K562 (cell line): ENCODE measurements around the gene BCAS3. TPM values are rescaled to one million over a fixed set of nuclear protein-coding genes. Genes with fewer than 3 reads are reported as not detected.

Source experiments
- ATAC-seq: fragments of 200-7000 bp; cut with Tn5 transposase; 3 replicates; pipeline ENCODE4 v1.9.1; 2020; ENCODE audit warnings: moderate library complexity
- BruUV-seq: library from RNA; stranded (reverse); fragments of 400-500 nt; replicated peaks from 2 replicates; lab custom pipeline; 2021; lab: Mats Ljungman, UMichigan
- CTCF ChIA-PET: fragments of 300-600 bp; formaldehyde crosslinking; extraction: SDS; loops from one replicate; lab custom pipeline; 2021; ENCODE audit warnings: low intra/inter-chr PET ratio; lab: Yijun Ruan, JAX
- POLR2A ChIA-PET: fragments of 300-600, 350-650 bp; sonication (Branson Sonifier 250); formaldehyde crosslinking; extraction: SDS; loops from one replicate; lab custom pipeline; 2021; ENCODE audit warnings: antibody characterized with exemption, inconsistent platforms; lab: Yijun Ruan, JAX
- DNase-seq, 4 experiments: peaks; one replicate each; pipeline versions ENCODE4 v3.0.0 to v3.0.0-alpha.2; 2011 to 2018; ENCODE audit warnings: low spot score in 3 of 4, mixed read lengths in 3 of 4; ENCODE audit errors: extremely low read depth in 1 of 4
- FAIRE-seq: peaks from 2 replicates; lab custom pipeline; 2011; peaks lifted over from hg19 to GRCh38; lab: Jason Lieb, UNC
- H2AFZ ChIP-seq: 2 replicates; pipeline ENCODE4 v1.6.0; 2011; ENCODE audit warnings: low read depth, low read length, control low read depth, inconsistent platforms
- H3K27ac ChIP-seq: fragments of 200-600 bp; 3 replicates; pipeline ENCODE4 v1.8.0; 2011; ENCODE audit warnings: low read depth, mild to moderate bottlenecking, control low read depth, inconsistent platforms, low read length, moderate library complexity, mixed read lengths; ENCODE audit errors: extremely low read depth
- H3K27me3 ChIP-seq, 2 experiments: fragments of 300-600 bp in 1 of 2; 2 replicates in 1 of 2; 3 replicates in 1 of 2; pipeline versions ENCODE4 v1.6.0 to v1.8.0; 2011; ENCODE audit warnings: inconsistent platforms in 2 of 2, low read length in 2 of 2, mild to moderate bottlenecking in 1 of 2, mixed read lengths in 1 of 2, moderate library complexity in 1 of 2; ENCODE audit not compliant: control insufficient read depth in 2 of 2, insufficient read depth in 2 of 2
- H3K36me3 ChIP-seq: fragments of 300-600 bp; 3 replicates; pipeline ENCODE4 v1.8.0; 2011; ENCODE audit warnings: mild to moderate bottlenecking, low read length, inconsistent platforms; ENCODE audit not compliant: control insufficient read depth, insufficient read depth
- H3K4me1 ChIP-seq, 2 experiments: fragments of 200-600 bp in 1 of 2; replicated peaks in 1 of 2; 2 replicates in 1 of 2; 3 replicates in 1 of 2; pipeline versions ENCODE4 v1.5.1 to v1.8.0; 2011; ENCODE audit warnings: inconsistent platforms in 2 of 2, low read length in 2 of 2, mild to moderate bottlenecking in 1 of 2, mixed read lengths in 1 of 2, moderate library complexity in 1 of 2; ENCODE audit not compliant: control insufficient read depth in 2 of 2, insufficient read depth in 2 of 2
- H3K4me2 ChIP-seq: 2 replicates; pipeline ENCODE4 v1.6.1; 2011; ENCODE audit warnings: low read length, control low read depth, inconsistent platforms, mixed read lengths; ENCODE audit not compliant: insufficient read depth
- H3K4me3 ChIP-seq: fragments of 200-600 bp; sonication (generic), shearing (Covaris generic); 2 replicates; pipeline ENCODE4 v1.5.1; 2016; ENCODE audit warnings: control low read depth, inconsistent platforms
- H3K79me2 ChIP-seq: fragments of 200-600 bp; 3 replicates; pipeline ENCODE4 v1.8.0; 2011; ENCODE audit warnings: low read length, inconsistent platforms; ENCODE audit not compliant: control insufficient read depth, insufficient read depth
- H3K9ac ChIP-seq, 2 experiments: 2 replicates each; pipeline versions ENCODE4 v1.6.0 to v1.6.1; 2011; ENCODE audit warnings: low read depth in 2 of 2, low read length in 2 of 2, control low read depth in 1 of 2, inconsistent platforms in 1 of 2, mild to moderate bottlenecking in 1 of 2, mixed read lengths in 1 of 2; ENCODE audit not compliant: insufficient read depth in 1 of 2
- H3K9me1 ChIP-seq: one replicate; pipeline ENCODE4 v1.6.0; 2011; ENCODE audit warnings: inconsistent platforms, mild to moderate bottlenecking, low read length, moderate library complexity; ENCODE audit not compliant: control insufficient read depth, insufficient read depth
- H3K9me3 ChIP-seq: replicated peaks from 2 replicates; pipeline ENCODE4 v1.5.1; 2011; ENCODE audit warnings: low read depth, low read length, inconsistent platforms; ENCODE audit not compliant: control insufficient read depth, insufficient read depth
- H4K20me1 ChIP-seq: replicated peaks from 2 replicates; pipeline ENCODE4 v1.6.1; 2011; ENCODE audit warnings: low read length, inconsistent platforms, mixed read lengths; ENCODE audit not compliant: control insufficient read depth, insufficient read depth
- FOSL1 ChIP-seq: fragments of 200-800 bp; sonication (Bioruptor generic); conservative IDR thresholded peaks from 2 replicates; pipeline ENCODE4 v1.6.1; 2016; ENCODE audit warnings: missing genetic modification characterization, missing compliant biosample characterization
- ZKSCAN1 ChIP-seq: fragments of 150-350 bp; IDR thresholded peaks from 2 replicates; pipeline ENCODE4 v1.6.1; 2016; ENCODE audit warnings: low read depth, low read length
- ZNF507 ChIP-seq: conservative IDR thresholded peaks from 2 replicates; pipeline ENCODE4 v1.6.1; 2017; ENCODE audit warnings: missing genetic modification characterization, missing compliant biosample characterization
- WGBS: fragments of 100-300 bp; shearing (Covaris generic); methylation state at CpG from one replicate; pipeline ENCODE4 v1.1.6; 2016; ENCODE audit warnings: low coverage, mixed read lengths; ENCODE audit not compliant: insufficient coverage; ENCODE audit errors: missing lambda C conversion rate; 5-methylcytosine and 5-hydroxymethylcytosine counted together
- in situ Hi-C: fragments of 300-500 bp; cut with MboI; formaldehyde crosslinking; loops from 4 replicates; pipeline ENCODE4 v1.15.0; 2018; ENCODE audit warnings: inconsistent platforms, mixed read lengths
- intact Hi-C: fragments of 100-400 bp; cut with micrococcal nuclease; formaldehyde crosslinking; loops from 2 replicates; pipeline ENCODE4 v1.14.2; 2022
- polyA plus RNA-seq, 8 experiments: library from polyadenylated mRNA; depleted of rRNA in 4 of 8; stranded (reverse) in 5 of 8; unstranded in 3 of 8; fragments of >200 nt; fragmentation: Nextera tagmentation in 2 of 8; fragmentation: Illumina TruSeq in 1 of 8; extraction: Ambion mirVana in 2 of 8; extraction: Trizol in 1 of 8; gene quantifications; 2 replicates each; pipeline versions ENCODE4 v1.2.1 to v1.2.3, GENCODE V29; 2011 to 2014; ENCODE audit warnings: inconsistent platforms in 1 of 8, missing spikeins in 1 of 8
- total RNA-seq, 7 experiments: library from RNA; depleted of rRNA in 6 of 7; stranded (reverse); fragments of >200 nt in 6 of 7; fragmentation: Illumina TruSeq in 2 of 7; extraction: Trizol in 2 of 7; gene quantifications; 2 replicates each; pipeline versions ENCODE4 v1.2.1 to v1.2.3, GENCODE V29; 2011 to 2021; ENCODE audit warnings: low replicate concordance in 1 of 7
- TF ChIP-seq, protein P1 (sequence below): fragments of 450-650 bp; formaldehyde crosslinking; IDR thresholded peaks from 2 replicates; pipeline ENCODE4 v1.4.0; 2020; ENCODE audit warnings: mild to moderate bottlenecking, mixed read lengths
- TF ChIP-seq, protein P2 (sequence below), 3 experiments: fragments of 200-800 bp in 1 of 3; fragments of 250-450 bp in 1 of 3; fragments of 450-650 bp in 1 of 3; sonication (Bioruptor Pico) in 1 of 3; sonication (Bioruptor generic) in 1 of 3; formaldehyde crosslinking in 1 of 3; IDR thresholded peaks; 2 replicates each; pipeline versions ENCODE4 v1.6.1 to v1.8.0; 2016 to 2022; ENCODE audit warnings: mild to moderate bottlenecking in 2 of 3, missing genetic modification characterization in 2 of 3, missing compliant biosample characterization in 1 of 3, moderate library complexity in 1 of 3

BCAS3 gene
- total and polyA plus RNA-seq, 9 of the 15 experiments (the other 6 are each of a cell fraction or from before 2014, with no cell fraction given), result 1.9 to 5.5 (median 3.5) TPM

DNA sequence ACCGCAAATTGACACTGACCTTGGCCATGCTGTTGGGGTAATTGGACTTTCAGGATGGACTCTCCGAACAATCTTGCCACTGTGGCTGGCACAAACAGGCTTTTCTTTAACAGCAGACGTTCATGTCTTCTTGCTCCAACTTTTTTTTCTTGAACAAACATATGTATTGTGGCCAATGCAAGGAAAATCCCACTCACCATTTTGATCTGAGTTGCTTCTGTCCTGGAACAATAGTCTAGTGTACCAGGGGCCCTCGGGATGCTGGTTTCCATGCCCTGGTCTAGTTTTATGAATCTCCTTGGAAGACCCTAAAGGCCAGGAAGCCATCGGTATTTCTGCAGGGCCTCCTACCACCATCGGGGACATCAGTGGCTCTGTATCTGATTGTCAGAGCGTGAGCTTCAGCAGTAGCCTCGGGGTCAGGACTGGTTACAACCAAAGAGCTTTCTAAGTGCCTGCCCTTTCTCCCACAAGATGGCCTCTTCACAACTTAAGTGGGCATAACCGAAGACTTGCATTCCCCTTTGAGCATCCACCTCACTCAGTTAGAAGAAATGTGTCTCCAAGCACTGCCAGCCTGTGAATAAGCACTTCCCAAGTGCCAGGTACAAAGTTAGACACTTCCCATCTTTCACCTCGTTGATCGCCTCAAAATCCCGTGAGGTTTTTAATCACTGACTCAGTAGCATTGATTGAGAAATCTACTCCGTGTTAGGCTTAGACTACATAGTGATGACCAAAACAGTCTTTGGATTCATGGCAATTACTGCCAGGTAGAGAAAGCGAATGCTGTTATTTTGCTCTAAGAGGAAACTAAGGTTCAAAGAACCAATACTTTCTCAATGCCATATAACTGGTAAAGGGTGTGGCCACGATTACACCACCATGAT, 635.0 kb downstream of the BCAS3 start:
- in situ Hi-C loops (no loop called here), intact Hi-C loops (no loop called here)

DNA sequence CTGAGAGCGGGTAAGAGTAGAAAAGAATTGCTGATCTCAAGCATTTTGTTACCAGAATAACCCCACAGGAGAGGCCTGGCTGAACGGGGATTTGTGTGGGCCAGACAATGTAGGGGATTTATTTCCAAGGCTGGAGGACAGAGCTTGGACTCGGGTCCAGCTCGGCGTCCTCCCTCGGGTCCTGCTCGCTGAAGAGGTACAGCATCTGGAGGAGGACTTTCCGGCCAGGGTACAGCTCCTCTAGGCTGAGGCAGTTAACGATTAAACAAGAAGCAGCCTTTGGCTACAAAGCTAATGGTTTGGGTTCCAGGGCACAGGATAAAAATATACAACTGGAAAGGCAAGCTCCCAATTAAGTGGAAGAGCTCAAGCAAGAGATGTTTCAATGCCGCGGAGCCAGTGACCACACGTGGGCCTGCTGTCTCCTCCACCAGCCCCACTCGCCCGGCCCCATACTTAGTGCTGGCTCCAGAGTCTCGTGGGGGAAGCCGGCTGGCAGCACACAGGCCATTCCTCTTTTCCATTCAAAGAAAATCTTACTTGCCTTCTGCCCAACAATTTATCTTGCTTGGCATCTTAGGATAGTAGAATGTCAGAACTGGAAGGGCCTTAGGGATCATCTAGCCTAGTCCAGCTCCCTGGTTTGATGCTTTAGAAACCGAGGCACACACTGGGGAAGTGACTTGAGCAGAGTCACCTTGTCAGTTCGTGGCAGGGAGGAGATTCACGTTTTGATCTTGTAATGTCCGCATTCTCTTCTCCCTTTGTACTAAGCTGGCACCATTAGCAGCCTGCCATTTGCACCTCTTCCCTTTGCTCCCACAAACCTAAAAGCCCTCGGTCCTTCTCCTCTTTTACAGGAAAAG, 636.0 kb downstream of the BCAS3 start:
- in situ Hi-C loops, result no loop called here
- Histone ChIP-seq H3K9me1 (no peaks in the 10 kb centered on the region), H3K9me3 (no peaks in the 10 kb centered on the region), H3K27ac (no peak overlapping the region), H3K36me3 (no peaks in the 10 kb centered on the region), H2AFZ (no peak overlapping the region), H3K4me1 (no peaks in the 10 kb centered on the region), H3K9ac (no peak overlapping the region), H4K20me1 (no peaks in the 10 kb centered on the region), H3K4me3 (no peak overlapping the region), H3K4me2 (no peak overlapping the region), H3K79me2 (no peaks in the 10 kb centered on the region), H3K27me3 (peaks cover 30 to 61% of the 10 kb centered on the region in 2 experiments)
- ChIA-PET POLR2A (interaction anchor here (0.5 to 0.7 kb wide), 2 partner anchors 16 to 42 kb away, joined by 3 read pairs; no protein-coding TSS in a partner anchor), CTCF (no interaction called here)
- FAIRE-seq (no peak), DNase-seq (no peak), ATAC-seq (no peak)
- WGBS, result under 1% methylated on average over 21 of the region's 21 CpGs
- TF ChIP-seq ZNF507 (tag), result no peak
- TF ChIP-seq, protein P1, sequence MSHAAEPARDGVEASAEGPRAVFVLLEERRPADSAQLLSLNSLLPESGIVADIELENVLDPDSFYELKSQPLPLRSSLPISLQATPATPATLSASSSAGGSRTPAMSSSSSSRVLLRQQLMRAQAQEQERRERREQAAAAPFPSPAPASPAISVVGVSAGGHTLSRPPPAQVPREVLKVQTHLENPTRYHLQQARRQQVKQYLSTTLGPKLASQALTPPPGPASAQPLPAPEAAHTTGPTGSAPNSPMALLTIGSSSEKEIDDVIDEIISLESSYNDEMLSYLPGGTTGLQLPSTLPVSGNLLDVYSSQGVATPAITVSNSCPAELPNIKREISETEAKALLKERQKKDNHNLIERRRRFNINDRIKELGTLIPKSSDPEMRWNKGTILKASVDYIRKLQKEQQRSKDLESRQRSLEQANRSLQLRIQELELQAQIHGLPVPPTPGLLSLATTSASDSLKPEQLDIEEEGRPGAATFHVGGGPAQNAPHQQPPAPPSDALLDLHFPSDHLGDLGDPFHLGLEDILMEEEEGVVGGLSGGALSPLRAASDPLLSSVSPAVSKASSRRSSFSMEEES (CRISPR knock-in tag), result no peak
- TF ChIP-seq, protein P2, sequence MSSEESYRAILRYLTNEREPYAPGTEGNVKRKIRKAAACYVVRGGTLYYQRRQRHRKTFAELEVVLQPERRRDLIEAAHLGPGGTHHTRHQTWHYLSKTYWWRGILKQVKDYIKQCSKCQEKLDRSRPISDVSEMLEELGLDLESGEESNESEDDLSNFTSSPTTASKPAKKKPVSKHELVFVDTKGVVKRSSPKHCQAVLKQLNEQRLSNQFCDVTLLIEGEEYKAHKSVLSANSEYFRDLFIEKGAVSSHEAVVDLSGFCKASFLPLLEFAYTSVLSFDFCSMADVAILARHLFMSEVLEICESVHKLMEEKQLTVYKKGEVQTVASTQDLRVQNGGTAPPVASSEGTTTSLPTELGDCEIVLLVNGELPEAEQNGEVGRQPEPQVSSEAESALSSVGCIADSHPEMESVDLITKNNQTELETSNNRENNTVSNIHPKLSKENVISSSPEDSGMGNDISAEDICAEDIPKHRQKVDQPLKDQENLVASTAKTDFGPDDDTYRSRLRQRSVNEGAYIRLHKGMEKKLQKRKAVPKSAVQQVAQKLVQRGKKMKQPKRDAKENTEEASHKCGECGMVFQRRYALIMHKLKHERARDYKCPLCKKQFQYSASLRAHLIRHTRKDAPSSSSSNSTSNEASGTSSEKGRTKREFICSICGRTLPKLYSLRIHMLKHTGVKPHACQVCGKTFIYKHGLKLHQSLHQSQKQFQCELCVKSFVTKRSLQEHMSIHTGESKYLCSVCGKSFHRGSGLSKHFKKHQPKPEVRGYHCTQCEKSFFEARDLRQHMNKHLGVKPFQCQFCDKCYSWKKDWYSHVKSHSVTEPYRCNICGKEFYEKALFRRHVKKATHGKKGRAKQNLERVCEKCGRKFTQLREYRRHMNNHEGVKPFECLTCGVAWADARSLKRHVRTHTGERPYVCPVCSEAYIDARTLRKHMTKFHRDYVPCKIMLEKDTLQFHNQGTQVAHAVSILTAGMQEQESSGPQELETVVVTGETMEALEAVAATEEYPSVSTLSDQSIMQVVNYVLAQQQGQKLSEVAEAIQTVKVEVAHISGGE (CRISPR knock-in tag; IDR thresholded peaks at IDR 0.05), result peak in 1 of 3 experiments; percentile 53; a peak in 2 of 6 replicates
- BruUV-seq, result no TSS peak
- intact Hi-C loops, result no loop called here

More for the DNA sequence above, 635.0 kb downstream of the BCAS3 start:
- Histone ChIP-seq H3K27ac (no peak overlapping the region), H3K9me3 (no peaks in the 10 kb centered on the region), H3K9ac (no peak overlapping the region), H3K9me1 (no peaks in the 10 kb centered on the region), H3K36me3 (no peaks in the 10 kb centered on the region), H3K4me3 (no peak overlapping the region), H4K20me1 (no peaks in the 10 kb centered on the region), H3K79me2 (no peaks in the 10 kb centered on the region), H3K4me1 (no peaks in the 10 kb centered on the region), H3K27me3 (peaks cover 31 to 52% of the 10 kb centered on the region in 2 experiments), H2AFZ (no peak overlapping the region), H3K4me2 (no peak overlapping the region)
- BruUV-seq, result no TSS peak
- ChIA-PET CTCF (no interaction called here), POLR2A (interaction anchor here (0.7 kb wide), 1 partner anchor 15 kb away, joined by 3 read pairs; no protein-coding TSS in a partner anchor)
- under 1% methylated on average over 15 of the region's 15 CpGs for WGBS
- ATAC-seq (no peak), FAIRE-seq (no peak), DNase-seq (no peak)
- no peak for TF ChIP-seq FOSL1
- no peak for TF ChIP-seq ZKSCAN1
